Panc1 (cell line): ENCODE measurements around the gene AMDHD2. TPM values are rescaled to one million over a fixed set of nuclear protein-coding genes. Genes with fewer than 3 reads are reported as not detected.

Experiments used
- ATAC-seq: fragments of 200-7000 bp; cut with Tn5 transposase; 2 replicates; pipeline ENCODE4 v1.9.1; 2020; ENCODE audit warnings: mild to moderate bottlenecking, moderate library complexity
- BruUV-seq: library from RNA; stranded (reverse); fragments of 400-500 nt; replicated peaks from 2 replicates; lab custom pipeline; 2021; lab: Mats Ljungman, UMichigan
- CTCF ChIA-PET: fragments of 300-600 bp; sonication (Branson Sonifier 250); formaldehyde crosslinking; loops from one replicate; lab custom pipeline; 2022; ENCODE audit warnings: antibody characterized with exemption; lab: Charles Lee
- POLR2A ChIA-PET: fragments of 300-600 bp; sonication (Branson Sonifier 250); formaldehyde crosslinking; loops from one replicate; lab custom pipeline; 2022; ENCODE audit warnings: antibody characterized with exemption; lab: Charles Lee
- DNase-seq: peaks from one replicate; pipeline ENCODE4 v3.0.0-alpha.2; 2010; ENCODE audit warnings: low read depth, low spot score
- H3K27ac ChIP-seq: 2 replicates; pipeline ENCODE4 v1.5.1; 2011; ENCODE audit warnings: mild to moderate bottlenecking, low read length, inconsistent platforms
- H3K27me3 ChIP-seq: fragments of 200-500 bp; sonication (Bioruptor generic); 2 replicates; pipeline ENCODE4 v1.6.0; 2014; ENCODE audit warnings: low read length, inconsistent platforms; ENCODE audit not compliant: control insufficient read depth, insufficient read depth
- H3K36me3 ChIP-seq: fragments of 200-500 bp; sonication (Bioruptor generic); 2 replicates; pipeline ENCODE4 v1.5.1; 2014; ENCODE audit warnings: inconsistent platforms, mild to moderate bottlenecking, low read length, moderate library complexity; ENCODE audit not compliant: control insufficient read depth, insufficient read depth
- H3K4me1 ChIP-seq: 2 replicates; pipeline ENCODE4 v1.5.1; 2011; ENCODE audit warnings: inconsistent platforms, mild to moderate bottlenecking, low read length, moderate library complexity; ENCODE audit not compliant: control insufficient read depth, insufficient read depth
- H3K4me3 ChIP-seq, 2 experiments: 2 replicates each; pipeline ENCODE4 v1.5.1; 2011 to 2012; ENCODE audit warnings: low read depth in 2 of 2, low read length in 2 of 2, mild to moderate bottlenecking in 2 of 2, inconsistent platforms in 1 of 2, moderate library complexity in 1 of 2
- H3K9me3 ChIP-seq: fragments of 200-500 bp; sonication (Bioruptor generic); 2 replicates; pipeline ENCODE4 v1.5.1; 2014; ENCODE audit warnings: low read depth, mild to moderate bottlenecking, inconsistent platforms, low read length, moderate library complexity; ENCODE audit not compliant: control insufficient read depth, insufficient read depth
- POLR2AphosphoS5 ChIP-seq: IDR thresholded peaks from 2 replicates; pipeline ENCODE4 v1.6.1; 2012; ENCODE audit warnings: mild to moderate bottlenecking, low read depth, low read length, moderate library complexity
- SIN3A ChIP-seq: IDR thresholded peaks from 2 replicates; pipeline ENCODE4 v1.6.1; 2012; ENCODE audit warnings: low read depth, mild to moderate bottlenecking, low read length, moderate library complexity, borderline replicate concordance; ENCODE audit not compliant: insufficient read depth
- TCF7L2 ChIP-seq: IDR thresholded peaks from 2 replicates; pipeline ENCODE4 v1.6.1; 2011; ENCODE audit warnings: mild to moderate bottlenecking, low read depth, low read length, inconsistent platforms
- in situ Hi-C: cut with HindIII; loops from 2 replicates; pipeline ENCODE4 v1.10.0; 2016; ENCODE audit warnings: low sequenced_read_pairs, low pct_unique_long_range_greater_than_20kb
- intact Hi-C: fragments of 100-400 bp; cut with micrococcal nuclease; formaldehyde crosslinking; loops from one replicate; pipeline ENCODE4 v1.10.0; 2022; ENCODE audit not compliant: unreplicated experiment
- total RNA-seq: library from RNA; stranded (reverse); gene quantifications from one replicate; pipeline ENCODE4 v1.2.1, GENCODE V29; 2021; ENCODE audit not compliant: unreplicated experiment
- TF ChIP-seq, protein P1 (sequence below), 2 experiments: IDR thresholded peaks; 2 replicates each; pipeline ENCODE4 v1.6.1; 2011 to 2012; ENCODE audit warnings: low read depth in 2 of 2, control low read depth in 1 of 2, low read length in 1 of 2, mild to moderate bottlenecking in 1 of 2, moderate library complexity in 1 of 2; ENCODE audit not compliant: insufficient read depth in 1 of 2
- TF ChIP-seq, protein P2 (sequence below): fragments of 450-650 bp; IDR thresholded peaks from 2 replicates; pipeline ENCODE4 v1.5.1; 2017; ENCODE audit warnings: mild to moderate bottlenecking

AMDHD2 gene
- total RNA-seq, 1 experiment from 2014 or later: 87.5 TPM

- Histone ChIP-seq H3K4me3 (no peak overlapping the region), H3K27me3 (no peaks in the 10 kb centered on the region), H3K4me1 (peaks cover 23% of the 10 kb centered on the region), H3K27ac (no peak overlapping the region), H3K36me3 (no peaks in the 10 kb centered on the region; the same call in 1 of the 2 replicates), H3K9me3 (no peaks in the 10 kb centered on the region)
- ChIA-PET CTCF (no interaction called here), POLR2A (no interaction called here)
- no peak for TF ChIP-seq TCF7L2
- no peak for TF ChIP-seq SIN3A
- TF ChIP-seq, protein P1, sequence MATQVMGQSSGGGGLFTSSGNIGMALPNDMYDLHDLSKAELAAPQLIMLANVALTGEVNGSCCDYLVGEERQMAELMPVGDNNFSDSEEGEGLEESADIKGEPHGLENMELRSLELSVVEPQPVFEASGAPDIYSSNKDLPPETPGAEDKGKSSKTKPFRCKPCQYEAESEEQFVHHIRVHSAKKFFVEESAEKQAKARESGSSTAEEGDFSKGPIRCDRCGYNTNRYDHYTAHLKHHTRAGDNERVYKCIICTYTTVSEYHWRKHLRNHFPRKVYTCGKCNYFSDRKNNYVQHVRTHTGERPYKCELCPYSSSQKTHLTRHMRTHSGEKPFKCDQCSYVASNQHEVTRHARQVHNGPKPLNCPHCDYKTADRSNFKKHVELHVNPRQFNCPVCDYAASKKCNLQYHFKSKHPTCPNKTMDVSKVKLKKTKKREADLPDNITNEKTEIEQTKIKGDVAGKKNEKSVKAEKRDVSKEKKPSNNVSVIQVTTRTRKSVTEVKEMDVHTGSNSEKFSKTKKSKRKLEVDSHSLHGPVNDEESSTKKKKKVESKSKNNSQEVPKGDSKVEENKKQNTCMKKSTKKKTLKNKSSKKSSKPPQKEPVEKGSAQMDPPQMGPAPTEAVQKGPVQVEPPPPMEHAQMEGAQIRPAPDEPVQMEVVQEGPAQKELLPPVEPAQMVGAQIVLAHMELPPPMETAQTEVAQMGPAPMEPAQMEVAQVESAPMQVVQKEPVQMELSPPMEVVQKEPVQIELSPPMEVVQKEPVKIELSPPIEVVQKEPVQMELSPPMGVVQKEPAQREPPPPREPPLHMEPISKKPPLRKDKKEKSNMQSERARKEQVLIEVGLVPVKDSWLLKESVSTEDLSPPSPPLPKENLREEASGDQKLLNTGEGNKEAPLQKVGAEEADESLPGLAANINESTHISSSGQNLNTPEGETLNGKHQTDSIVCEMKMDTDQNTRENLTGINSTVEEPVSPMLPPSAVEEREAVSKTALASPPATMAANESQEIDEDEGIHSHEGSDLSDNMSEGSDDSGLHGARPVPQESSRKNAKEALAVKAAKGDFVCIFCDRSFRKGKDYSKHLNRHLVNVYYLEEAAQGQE (IDR thresholded peaks at IDR 0.05; ENCODE audit: insufficient read depth in 1 of 2, low read depth in 2 of 2, low read length in 1 of 2): no peak
- TF ChIP-seq, protein P2, sequence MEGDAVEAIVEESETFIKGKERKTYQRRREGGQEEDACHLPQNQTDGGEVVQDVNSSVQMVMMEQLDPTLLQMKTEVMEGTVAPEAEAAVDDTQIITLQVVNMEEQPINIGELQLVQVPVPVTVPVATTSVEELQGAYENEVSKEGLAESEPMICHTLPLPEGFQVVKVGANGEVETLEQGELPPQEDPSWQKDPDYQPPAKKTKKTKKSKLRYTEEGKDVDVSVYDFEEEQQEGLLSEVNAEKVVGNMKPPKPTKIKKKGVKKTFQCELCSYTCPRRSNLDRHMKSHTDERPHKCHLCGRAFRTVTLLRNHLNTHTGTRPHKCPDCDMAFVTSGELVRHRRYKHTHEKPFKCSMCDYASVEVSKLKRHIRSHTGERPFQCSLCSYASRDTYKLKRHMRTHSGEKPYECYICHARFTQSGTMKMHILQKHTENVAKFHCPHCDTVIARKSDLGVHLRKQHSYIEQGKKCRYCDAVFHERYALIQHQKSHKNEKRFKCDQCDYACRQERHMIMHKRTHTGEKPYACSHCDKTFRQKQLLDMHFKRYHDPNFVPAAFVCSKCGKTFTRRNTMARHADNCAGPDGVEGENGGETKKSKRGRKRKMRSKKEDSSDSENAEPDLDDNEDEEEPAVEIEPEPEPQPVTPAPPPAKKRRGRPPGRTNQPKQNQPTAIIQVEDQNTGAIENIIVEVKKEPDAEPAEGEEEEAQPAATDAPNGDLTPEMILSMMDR: no peak
- TF ChIP-seq POLR2AphosphoS5: no peak
- ATAC-seq (no peak), DNase-seq (no peak)
- in situ Hi-C loops (no loop called here), intact Hi-C loops (no loop called here)
- BruUV-seq: no TSS peak
Observed at GRCh38 chr16:2499454-2499853, 20.7 kb upstream of the AMDHD2 start.

- intact Hi-C loops: no loop called here
- H3K27ac ChIP-seq: no peak overlapping the region
- H3K4me1 ChIP-seq: peaks cover 23% of the 10 kb centered on the region
- CTCF ChIA-PET: interaction anchor here (1.9 kb wide), 1 partner anchor 29 kb away, joined by 6 read pairs; the partner anchor contains the start of gene NTN3
- ATAC-seq (no peak), DNase-seq (no peak)
- no peak overlapping the region for H3K4me3 ChIP-seq
- H3K36me3 ChIP-seq: no peaks in the 10 kb centered on the region; the same call in 1 of the 2 replicates
- H3K9me3 ChIP-seq: no peaks in the 10 kb centered on the region
- POLR2A ChIA-PET: no interaction called here
- TF ChIP-seq SIN3A: no peak
- TF ChIP-seq, protein P1 (IDR thresholded peaks at IDR 0.05; ENCODE audit: insufficient read depth in 1 of 2, low read depth in 2 of 2, low read length in 1 of 2): no peak
- TF ChIP-seq TCF7L2: no peak
- TF ChIP-seq POLR2AphosphoS5: no peak
- TF ChIP-seq, protein P2: no peak
- no TSS peak for BruUV-seq
- in situ Hi-C loops: no loop called here
- H3K27me3 ChIP-seq: no peaks in the 10 kb centered on the region
Observed at GRCh38 chr16:2499890-2500429, 20.2 kb upstream of the AMDHD2 start.
